GM12892 (cell line): ENCODE measurements around the gene SLAMF1.

ENCODE experiments used
- POLR2A ChIP-seq: IDR thresholded peaks from 2 replicates; pipeline ENCODE4 v1.6.1; 2011; ENCODE audit warnings: low read depth, low read length, control low read depth
- POLR2AphosphoS5 ChIP-seq: IDR thresholded peaks from 2 replicates; pipeline ENCODE4 v1.6.1; 2011; ENCODE audit warnings: low read depth, low read length, control low read depth
- TAF1 ChIP-seq: IDR thresholded peaks from 2 replicates; pipeline ENCODE4 v1.6.1; 2011; ENCODE audit warnings: low read depth, mild to moderate bottlenecking, control low read depth, low read length, borderline replicate concordance

DNA sequence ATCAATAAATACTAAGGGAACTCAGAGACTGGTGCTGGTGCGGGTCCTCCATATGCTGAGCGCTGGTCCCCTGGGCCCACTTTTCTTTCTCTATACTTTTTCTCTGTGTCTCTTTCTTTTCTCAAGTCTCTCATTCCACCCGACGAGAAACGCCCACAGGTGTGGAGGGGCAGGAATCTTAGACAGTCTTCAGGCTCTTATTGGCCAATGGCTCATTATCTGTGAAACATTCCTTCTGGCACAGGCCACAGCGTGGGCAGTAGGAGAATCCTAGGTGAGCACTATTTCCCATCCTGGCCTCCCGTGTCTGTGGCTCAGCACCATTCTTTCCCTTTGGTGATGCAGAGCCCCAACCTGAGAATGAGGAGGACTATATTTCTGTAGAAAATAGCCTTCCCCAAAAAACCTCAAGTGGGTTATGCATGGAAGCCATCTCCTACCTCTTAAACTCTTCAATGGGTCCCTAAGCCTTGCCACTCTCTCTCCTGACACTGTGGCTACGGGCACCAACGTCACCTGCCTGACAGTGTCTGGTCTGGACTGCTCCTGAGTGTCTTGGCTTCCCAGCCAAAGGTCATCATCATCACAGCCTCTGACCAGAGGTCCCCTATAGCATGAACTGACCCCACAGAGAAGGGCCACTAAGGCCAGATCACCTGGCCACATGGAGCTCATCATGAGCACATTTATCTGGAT lies 6.2 kb upstream of the SLAMF1 start:
- no peak for TF ChIP-seq POLR2A
- TF ChIP-seq TAF1, result no peak
- TF ChIP-seq POLR2AphosphoS5, result no peak
